Breast epithelium (tissue), 4 donors: Measurements from ENCODE around the gene GIGYF2. TPM values are rescaled to one million over a fixed set of nuclear protein-coding genes. Genes with fewer than 3 reads are reported as not detected.

Source experiments
- DNase-seq, 2 donors: peaks; one replicate each; pipeline ENCODE4 v3.0.0-alpha.2; 2019; ENCODE audit warnings: low spot score in 2 of 2
- H3K27ac ChIP-seq, 2 donors: fragments of 200-600 bp; sonication (generic) in 1 of 2; one replicate each; pipeline ENCODE4 v1.5.1; 2016 to 2019; ENCODE audit warnings: mild to moderate bottlenecking in 1 of 2
- H3K27me3 ChIP-seq, 2 donors: fragments of 200-600 bp; sonication (generic) in 1 of 2; one replicate each; pipeline versions ENCODE4 v1.5.1 to v1.6.0; 2017 to 2019; ENCODE audit warnings: control low read depth in 1 of 2, mild to moderate bottlenecking in 1 of 2
- H3K36me3 ChIP-seq: fragments of 200-600 bp; one replicate; pipeline ENCODE4 v1.5.1; 2019
- H3K4me1 ChIP-seq, 2 donors: fragments of 200-600 bp; sonication (generic); one replicate each; pipeline ENCODE4 v1.5.1; 2016 to 2019; ENCODE audit warnings: control low read depth in 1 of 2
- H3K4me3 ChIP-seq, 3 donors: fragments of 200-600 bp; sonication (generic); 1 replicate in 2 of 3; 2 replicates in 1 of 3; pipeline ENCODE4 v1.5.1; 2016 to 2019; ENCODE audit warnings: mild to moderate bottlenecking in 3 of 3, moderate library complexity in 2 of 3
- H3K9me3 ChIP-seq, 2 donors: fragments of 200-600 bp; sonication (generic) in 1 of 2; one replicate each; pipeline ENCODE4 v1.5.1; 2016 to 2019; ENCODE audit warnings: control low read depth in 1 of 2
- POLR2A ChIP-seq: fragments of 450-650 bp; IDR thresholded peaks from one replicate; pipeline ENCODE4 v1.6.1; 2016; ENCODE audit warnings: antibody characterized with exemption, mild to moderate bottlenecking, moderate library complexity
- POLR2AphosphoS5 ChIP-seq, 3 donors: sonication (generic); formaldehyde crosslinking; IDR thresholded peaks; one replicate each; pipeline ENCODE4 v1.6.1; 2017; ENCODE audit warnings: antibody characterized with exemption in 3 of 3
- intact Hi-C: fragments of 100-400 bp; cut with DNase I; formaldehyde crosslinking; loops from one replicate; pipeline ENCODE4 v1.15.1; 2023; ENCODE audit warnings: low total_unique reads
- total RNA-seq, 3 donors: library from RNA; depleted of rRNA; stranded (reverse); fragments of >200 nt; gene quantifications; one replicate each; pipeline ENCODE4 v1.1.0, GENCODE V29; 2016
- TF ChIP-seq, protein P1 (sequence below), 3 donors: fragments of 450-650 bp; IDR thresholded peaks; one replicate each; pipeline ENCODE4 v1.5.1; 2016 to 2017; ENCODE audit warnings: antibody characterized with exemption in 3 of 3, mild to moderate bottlenecking in 3 of 3, moderate library complexity in 3 of 3

The GIGYF2 gene
- total RNA-seq, 3 donors from 2014 or later = 79.8 to 156 (median 103) TPM

DNA sequence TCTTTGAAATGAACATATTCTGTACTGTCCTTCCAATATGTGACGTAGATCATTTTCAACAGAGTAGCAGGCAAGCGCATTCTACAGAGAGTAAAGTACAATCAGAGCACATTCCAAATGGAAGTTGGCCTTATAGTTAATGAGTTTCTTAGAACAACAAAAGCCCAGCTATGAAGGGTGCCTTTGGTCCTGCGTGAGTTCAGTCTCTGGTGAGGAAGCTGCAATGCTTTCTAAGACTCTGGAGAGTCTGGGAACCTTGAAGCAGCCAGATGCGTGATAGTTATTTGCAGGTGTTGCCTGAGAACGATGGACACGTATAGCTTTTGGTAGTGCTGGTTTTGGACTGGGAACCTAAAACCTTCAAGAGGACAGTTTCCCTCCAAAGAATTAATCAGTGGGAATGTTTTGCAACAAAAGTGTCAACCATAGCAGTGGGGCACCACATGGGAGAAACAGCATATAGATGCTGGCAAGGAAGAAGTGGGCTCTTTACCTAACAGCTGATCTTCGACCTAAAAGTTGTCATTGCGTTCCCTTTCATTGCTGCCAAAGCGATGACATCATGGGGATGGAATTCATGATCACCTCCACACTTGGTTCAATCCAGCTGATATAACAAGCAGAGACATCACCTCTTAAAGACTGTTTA lies 163.6 kb downstream of the GIGYF2 start:
- Histone ChIP-seq H3K4me3 (no peak overlapping the region), H3K36me3 (no peaks in the 10 kb centered on the region), H3K4me1 (no peaks in the 10 kb centered on the region), H3K27me3 (no peaks in the 10 kb centered on the region), H3K9me3 (no peaks in the 10 kb centered on the region), H3K27ac (no peak overlapping the region)
- intact Hi-C loops = no loop called here
- TF ChIP-seq POLR2AphosphoS5 (IDR thresholded peaks at IDR 0.05) (no peak), POLR2A (no peak)
- TF ChIP-seq, protein P1, sequence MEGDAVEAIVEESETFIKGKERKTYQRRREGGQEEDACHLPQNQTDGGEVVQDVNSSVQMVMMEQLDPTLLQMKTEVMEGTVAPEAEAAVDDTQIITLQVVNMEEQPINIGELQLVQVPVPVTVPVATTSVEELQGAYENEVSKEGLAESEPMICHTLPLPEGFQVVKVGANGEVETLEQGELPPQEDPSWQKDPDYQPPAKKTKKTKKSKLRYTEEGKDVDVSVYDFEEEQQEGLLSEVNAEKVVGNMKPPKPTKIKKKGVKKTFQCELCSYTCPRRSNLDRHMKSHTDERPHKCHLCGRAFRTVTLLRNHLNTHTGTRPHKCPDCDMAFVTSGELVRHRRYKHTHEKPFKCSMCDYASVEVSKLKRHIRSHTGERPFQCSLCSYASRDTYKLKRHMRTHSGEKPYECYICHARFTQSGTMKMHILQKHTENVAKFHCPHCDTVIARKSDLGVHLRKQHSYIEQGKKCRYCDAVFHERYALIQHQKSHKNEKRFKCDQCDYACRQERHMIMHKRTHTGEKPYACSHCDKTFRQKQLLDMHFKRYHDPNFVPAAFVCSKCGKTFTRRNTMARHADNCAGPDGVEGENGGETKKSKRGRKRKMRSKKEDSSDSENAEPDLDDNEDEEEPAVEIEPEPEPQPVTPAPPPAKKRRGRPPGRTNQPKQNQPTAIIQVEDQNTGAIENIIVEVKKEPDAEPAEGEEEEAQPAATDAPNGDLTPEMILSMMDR (IDR thresholded peaks at IDR 0.05) = no peak
- no peak for DNase-seq

DNA sequence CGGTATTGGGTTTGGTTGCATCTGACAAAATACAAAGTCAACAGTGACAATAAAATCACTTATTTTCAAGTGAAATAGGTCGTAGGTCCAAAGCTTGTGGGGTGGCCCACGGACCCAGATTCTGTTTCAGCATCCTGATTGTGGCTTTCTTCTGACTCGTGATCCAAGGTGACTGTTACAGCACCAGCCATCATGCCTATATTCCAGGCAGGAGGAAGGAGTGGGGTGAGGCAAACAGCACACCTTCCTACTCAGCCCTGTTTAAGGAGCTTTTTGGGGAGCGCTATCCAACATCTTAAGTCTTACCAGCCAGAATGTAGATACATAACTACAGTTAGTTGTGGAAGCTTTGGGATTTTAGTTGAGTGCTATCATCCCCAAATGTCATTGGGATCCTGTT lies 164.2 kb downstream of the GIGYF2 start:
- TF ChIP-seq POLR2A (no peak), POLR2AphosphoS5 (IDR thresholded peaks at IDR 0.05) (no peak)
- TF ChIP-seq, protein P1 (IDR thresholded peaks at IDR 0.05) = no peak
- Histone ChIP-seq H3K27ac (no peak overlapping the region), H3K27me3 (no peaks in the 10 kb centered on the region), H3K4me3 (no peak overlapping the region), H3K4me1 (no peaks in the 10 kb centered on the region), H3K9me3 (no peaks in the 10 kb centered on the region), H3K36me3 (no peaks in the 10 kb centered on the region)
- no peak for DNase-seq
- intact Hi-C loops = no loop called here

DNA sequence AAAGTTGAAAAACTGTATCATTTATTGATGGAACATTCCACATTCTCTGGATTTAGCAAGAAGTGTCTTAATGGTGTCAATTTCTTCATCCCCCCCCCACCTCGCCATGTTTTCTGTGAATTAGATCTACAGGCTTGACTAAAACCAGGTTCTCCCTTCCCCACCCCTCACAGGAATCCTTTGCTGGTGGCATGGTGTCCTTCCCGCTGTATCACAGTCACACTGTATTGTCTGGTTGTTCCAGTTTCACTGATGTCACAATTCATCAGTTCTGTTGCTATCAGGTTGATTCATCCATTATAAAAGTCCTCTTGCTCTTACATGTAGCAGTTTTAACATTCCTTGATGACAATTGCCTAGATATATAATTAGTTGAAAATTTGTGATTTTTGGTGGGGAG lies 166.9 kb downstream of the GIGYF2 start:
- Histone ChIP-seq H3K9me3 (no peaks in the 10 kb centered on the region), H3K36me3 (no peaks in the 10 kb centered on the region), H3K4me3 (no peak overlapping the region), H3K27me3 (no peaks in the 10 kb centered on the region), H3K4me1 (no peaks in the 10 kb centered on the region), H3K27ac (no peak overlapping the region)
- DNase-seq = no peak
- TF ChIP-seq, protein P1 (IDR thresholded peaks at IDR 0.05) = no peak
- TF ChIP-seq POLR2A (no peak), POLR2AphosphoS5 (IDR thresholded peaks at IDR 0.05) (no peak)
- intact Hi-C loops = no loop called here

DNA sequence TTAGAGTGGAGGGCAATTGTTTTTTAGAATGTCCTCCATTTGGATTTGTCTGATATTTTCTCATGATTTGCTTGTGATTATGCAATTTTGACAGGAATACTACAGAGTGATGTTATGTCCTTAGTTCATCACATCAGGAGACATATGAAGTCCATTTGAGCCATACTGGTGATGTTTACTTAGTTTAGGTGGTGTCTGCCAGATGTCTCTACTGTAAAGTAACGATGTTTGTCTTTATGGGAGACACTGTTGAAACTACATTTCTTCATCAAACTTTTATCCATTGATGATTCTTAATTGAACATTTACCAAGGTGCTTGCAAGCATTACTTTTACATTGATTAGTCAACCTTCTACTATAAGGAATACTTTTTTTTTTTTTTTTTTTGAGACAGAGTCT lies 168.0 kb downstream of the GIGYF2 start:
- TF ChIP-seq, protein P1 (IDR thresholded peaks at IDR 0.05) = no peak
- TF ChIP-seq POLR2A (no peak), POLR2AphosphoS5 (IDR thresholded peaks at IDR 0.05) (no peak)
- H3K36me3 ChIP-seq = no peaks in the 10 kb centered on the region
- H3K9me3 ChIP-seq = no peaks in the 10 kb centered on the region
- intact Hi-C loops = no loop called here
- no peak for DNase-seq
- no peak overlapping the region for H3K27ac ChIP-seq
- no peaks in the 10 kb centered on the region for H3K27me3 ChIP-seq
- no peaks in the 10 kb centered on the region for H3K4me1 ChIP-seq
- H3K4me3 ChIP-seq = no peak overlapping the region

DNA sequence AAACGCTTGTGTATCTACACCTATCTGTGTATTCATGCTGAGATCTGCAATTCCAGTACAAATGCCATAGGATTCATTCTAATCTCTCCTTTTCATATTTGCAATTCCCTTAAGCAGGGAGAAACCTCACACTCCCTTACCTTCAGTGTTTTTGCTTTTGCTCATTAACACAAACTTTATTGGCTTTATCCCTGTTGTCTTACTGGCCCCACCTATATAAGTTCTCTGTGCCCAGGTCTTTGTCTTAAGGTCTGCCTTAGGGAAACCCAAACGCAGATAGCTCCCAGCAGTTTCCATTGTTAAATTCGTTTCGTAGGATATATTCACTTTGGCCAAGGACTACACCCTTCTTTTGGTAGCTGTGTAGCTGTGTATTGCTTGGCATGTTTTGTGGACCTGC lies 169.0 kb downstream of the GIGYF2 start:
- Histone ChIP-seq H3K9me3 (no peaks in the 10 kb centered on the region), H3K4me3 (no peak overlapping the region), H3K27me3 (no peaks in the 10 kb centered on the region), H3K4me1 (no peaks in the 10 kb centered on the region), H3K36me3 (no peaks in the 10 kb centered on the region), H3K27ac (no peak overlapping the region)
- TF ChIP-seq, protein P1 (IDR thresholded peaks at IDR 0.05) = no peak
- TF ChIP-seq POLR2A = no peak
- TF ChIP-seq POLR2AphosphoS5 (IDR thresholded peaks at IDR 0.05) = no peak
- DNase-seq = no peak
- intact Hi-C loops = no loop called here
